Measurements from ENCODE around the gene TBC1D22A.
"Not testable (repeated sequence)": the region's sequence is repeated elsewhere in the genome, so short reads cannot be mapped to it uniquely, and the experiment has no call there.

The TBC1D22A gene

DNA sequence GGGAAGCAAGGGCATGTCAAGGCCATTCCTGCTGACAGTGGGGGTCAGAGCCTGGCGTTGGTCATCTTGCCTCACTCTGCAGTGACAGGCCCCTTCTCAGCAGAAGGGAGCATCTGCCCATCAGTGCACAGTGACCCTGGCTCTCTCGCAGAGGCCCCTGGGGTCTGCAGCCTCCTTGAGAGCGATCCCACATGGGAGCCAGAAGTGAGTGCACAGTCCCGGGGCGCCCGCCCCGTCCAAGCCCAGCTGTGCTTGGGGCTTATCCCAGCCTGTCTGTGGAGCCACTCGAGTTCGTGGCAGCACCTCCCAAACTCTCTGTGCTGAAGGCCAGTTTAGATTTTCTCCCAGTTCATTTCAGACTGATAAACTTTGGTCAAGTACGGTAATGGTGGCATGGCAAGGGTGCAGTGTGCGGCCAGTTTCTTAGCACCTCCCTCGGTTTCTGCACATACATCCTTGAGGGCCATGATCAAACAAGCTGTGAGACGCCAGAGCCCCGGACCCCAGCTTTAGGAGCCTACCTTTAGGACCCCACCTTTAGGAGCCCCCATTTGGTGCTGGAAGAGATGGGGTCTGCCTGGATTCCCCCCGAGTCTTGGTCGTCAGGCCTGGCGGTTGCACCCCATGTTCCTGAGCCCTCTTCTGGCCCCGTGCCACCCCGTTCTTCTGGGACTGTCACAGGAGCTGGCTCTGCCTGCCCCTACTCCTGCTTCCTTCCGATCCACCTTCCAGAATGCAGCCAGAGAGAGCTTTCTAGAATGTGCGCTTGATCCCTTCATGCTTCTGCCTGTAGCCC is 369.4 kb downstream of the TBC1D22A start:
- no peak for DNase-seq

DNA sequence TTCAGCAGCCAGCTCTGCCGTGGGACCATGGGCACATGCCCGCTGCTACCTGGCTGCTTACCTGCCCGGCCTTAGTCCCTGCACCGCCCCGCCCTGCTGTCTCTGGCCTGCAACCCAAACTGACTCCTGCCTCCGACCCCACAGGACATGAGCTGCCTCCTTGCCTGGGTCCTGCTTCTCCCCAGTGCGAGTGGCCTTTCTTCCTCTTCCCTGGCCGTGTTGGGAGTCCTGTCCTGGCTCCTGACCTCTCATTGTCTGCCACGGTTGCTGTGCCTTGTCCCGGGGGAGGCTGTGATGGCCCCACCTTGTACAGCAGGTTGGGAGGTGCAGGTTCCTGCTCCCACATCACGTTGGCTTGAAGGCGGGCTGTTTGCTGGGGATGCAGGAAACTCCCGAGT is 370.0 kb downstream of the TBC1D22A start:
- DNase-seq: no peak

DNA sequence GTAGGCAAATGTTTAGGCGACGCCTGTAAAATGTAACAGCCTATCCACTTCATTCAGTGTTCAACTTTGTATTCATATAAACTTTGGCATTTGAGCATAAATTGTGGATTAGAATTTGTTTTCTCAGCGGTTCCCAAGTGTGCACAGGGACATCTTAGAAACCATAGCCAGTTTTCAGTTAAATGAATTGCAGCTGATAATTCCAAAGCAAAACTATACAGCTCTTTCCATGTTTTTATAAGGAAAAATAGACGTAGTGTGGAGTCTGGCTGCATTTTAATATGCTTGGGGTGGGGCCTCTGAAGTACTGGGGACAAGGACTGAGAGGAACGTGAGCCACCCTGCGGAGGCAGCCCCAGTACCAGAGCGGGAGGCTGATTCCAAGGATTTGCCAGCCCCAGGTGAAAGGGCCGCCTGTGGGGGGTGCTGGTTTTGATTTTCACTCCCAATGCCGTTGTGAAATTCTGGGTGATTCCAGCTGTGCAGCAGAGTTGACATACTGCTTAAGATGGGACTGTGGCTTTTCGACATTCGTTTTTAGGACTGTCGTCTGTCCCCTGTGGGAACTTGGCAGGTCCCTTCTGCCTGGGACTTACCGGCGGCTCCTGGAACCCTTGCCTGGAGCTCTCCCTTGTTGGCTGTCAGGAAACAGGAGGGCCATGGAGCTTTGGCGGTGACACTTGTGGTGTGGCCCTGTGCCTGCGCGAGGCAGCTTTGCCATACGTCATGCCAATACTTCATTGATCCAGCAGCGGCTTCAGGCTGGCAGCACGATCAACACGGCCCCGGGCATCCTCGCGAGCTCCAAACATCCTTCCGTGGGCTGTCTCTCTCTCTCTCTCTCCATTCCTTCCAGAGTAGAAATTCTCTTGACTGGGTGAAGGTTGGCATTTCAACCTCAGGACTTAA is 370.9 kb downstream of the TBC1D22A start:
- DNase-seq: no peak

DNA sequence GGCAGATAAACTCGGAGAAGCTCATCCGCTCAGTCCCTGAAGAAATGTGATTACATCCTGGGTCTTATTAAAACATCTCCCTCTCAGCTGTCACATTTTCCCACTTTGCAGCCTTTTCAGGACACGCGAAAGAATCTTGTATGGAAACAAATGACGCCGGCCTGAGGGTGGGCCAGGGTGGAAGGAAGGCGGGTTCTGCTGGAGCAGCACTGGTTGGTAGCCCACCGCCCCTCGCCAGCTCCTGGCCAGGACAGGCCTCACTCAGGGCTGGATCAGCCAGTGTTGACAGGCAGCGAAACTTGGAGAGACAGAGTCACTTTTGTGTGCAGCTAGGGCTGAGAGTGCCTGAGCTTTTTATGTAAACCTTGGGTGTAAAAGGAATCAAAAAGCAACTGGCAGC is 371.8 kb downstream of the TBC1D22A start:
- no peak for DNase-seq

DNA sequence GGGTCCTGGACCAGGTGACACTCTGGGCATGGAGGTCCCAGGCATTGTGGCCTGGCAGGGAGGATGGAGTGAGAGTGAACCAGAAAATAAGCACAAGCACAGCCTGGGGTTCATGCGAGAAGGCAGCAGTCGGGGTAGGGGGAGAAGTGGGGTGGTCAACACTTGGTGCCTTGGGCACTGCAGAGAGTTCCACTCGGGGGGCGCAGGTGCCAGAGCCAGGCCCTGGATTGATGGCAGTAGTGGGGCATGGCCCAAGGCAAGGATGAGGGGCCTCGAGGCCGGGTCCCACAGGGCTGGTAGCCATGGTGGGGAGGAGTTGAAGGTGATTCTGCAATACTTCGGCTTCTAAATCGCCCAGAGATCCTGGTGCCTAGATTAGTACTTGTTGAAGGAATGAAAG is 372.9 kb downstream of the TBC1D22A start:
- no peak for DNase-seq

DNA sequence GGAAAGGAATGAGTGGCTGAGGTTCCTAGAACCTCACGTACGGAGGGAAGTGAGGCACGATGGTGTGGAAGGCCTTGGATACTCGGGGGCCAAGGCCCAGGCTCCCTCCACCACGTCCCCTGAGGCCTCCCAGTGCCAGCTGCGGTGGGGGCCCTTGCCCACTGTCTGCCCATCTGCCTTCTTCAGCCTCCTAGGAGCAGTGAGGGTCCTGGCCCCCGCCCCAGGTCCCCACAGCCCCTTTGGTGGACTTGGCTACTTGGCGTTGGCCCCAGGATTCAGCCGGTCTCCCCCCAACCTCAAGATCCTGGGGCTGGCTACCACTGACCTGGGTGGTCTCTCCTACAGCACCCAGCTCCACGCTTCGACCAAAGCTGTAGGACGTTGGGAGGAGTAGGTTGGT is 373.6 kb downstream of the TBC1D22A start:
- DNase-seq: no peak

DNA sequence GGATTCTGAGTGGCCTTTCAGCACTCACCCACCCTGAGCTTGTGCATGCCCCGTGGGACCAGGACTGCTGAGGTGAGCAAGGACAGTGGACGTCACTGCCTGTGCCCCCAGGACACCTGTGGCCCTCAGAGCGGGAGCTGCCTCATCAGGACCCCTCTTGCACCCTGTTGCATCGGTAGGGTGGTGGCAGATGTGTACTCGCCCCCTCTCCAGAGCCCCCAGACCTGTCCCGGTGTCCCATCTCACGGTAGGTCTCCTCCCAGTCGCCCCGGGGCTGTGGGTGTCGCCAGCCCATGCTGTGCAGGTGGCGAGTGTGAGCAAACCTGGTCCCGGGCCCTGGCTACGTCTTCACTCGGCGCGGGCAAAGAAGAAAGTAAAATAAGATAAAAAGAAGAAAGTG is 374.2 kb downstream of the TBC1D22A start:
- no peak for DNase-seq

DNA sequence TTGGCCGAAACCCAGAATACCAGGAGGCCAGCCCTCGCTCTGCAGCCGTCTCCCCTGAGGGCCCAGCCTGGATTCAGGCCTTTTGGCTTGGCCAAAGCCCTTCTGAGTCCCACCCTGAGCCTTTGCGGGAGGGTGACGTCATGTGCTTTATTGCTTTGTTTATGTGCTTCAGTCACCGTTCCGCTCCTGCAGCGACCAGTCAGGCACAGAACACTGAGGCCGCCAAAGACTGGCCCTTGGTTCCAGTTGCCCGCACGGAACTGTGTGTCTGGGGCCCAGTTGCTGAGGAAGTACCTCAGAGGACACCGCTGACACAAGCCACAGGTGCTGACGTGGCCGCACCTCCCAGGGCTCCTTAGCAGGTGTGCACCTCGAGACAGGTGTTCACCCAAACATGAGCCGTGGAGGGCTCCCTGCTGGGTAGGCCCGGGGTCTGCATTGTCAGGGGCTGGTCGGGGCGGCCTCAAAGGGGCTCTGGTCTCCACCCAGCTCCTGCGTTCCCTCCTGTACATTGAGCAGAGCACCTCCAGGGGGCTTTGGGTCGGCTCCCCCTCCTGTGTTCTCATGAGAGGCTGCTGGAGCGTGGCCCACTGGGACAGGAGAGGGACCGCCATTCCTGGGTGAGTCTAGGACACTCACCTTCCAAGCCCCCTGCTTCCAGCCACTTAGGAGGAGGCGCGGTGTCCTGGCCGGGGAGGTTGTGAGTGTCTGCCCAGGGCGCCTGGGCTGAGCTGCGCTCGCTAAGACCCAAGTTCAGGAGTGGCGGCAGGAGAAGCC is 376.8 kb downstream of the TBC1D22A start:
- no peak for DNase-seq

DNA sequence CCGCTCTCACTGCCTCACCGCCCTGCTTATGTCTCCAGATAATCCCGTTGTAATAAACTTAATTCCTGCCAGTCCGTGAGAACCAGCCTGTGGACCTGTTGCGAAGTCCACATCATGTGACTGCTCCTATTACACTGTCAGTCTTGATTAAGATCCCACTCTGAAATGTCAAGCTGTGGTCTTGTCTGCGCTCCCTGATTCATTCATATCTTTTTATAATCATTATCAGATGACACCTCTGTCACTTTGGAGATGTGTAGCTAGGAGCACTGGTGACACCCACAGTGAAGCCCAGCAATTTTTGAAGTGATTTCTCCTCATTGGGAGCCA is 377.3 kb downstream of the TBC1D22A start:
- no peak for DNase-seq

DNA sequence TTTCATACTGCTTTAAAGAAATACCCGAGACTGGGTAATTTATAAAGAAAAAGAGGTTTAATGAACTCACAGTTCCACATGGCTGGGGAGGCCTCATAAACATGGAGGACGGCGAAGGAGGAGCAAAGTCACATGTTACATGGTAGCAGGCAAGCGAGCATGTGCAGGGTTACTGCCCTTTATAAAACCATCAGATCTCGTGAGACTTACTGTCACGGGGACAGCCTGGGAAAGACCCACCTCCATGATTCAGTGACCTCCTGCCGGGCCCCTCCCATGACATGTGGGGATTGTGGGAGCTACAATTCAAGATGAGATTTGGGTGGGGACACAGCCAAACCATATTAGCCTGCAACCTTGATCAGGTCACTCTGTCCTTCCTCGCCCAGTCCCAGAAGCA is 378.5 kb downstream of the TBC1D22A start:
- DNase-seq: not testable (repeated sequence)

DNA sequence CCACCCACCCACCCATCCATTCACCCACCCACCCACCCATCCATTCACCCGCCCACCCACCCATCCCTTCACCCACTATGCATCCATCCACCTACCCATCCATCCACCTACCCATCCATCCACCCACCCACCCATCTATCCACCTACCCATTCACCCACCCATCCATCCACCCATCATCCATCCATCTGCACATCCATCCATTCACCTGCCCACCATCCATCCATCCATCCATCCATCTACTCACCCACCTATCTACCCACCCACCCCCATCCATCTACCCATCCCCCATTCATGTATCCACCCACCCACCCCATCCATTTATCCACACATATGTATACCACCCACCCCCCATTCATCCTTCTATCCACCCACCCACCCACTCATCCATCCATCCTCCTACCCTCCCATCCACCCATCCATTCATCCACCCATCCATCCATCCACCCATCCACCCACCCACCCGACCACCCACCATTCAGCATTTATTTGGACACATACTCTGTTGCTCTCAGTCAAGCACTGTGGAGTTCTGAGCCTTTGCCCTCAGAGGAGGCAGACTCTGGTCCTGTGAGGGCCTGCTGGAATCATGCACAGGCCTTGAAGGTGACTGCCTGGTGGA is 380.1 kb downstream of the TBC1D22A start:
- no peak for DNase-seq

DNA sequence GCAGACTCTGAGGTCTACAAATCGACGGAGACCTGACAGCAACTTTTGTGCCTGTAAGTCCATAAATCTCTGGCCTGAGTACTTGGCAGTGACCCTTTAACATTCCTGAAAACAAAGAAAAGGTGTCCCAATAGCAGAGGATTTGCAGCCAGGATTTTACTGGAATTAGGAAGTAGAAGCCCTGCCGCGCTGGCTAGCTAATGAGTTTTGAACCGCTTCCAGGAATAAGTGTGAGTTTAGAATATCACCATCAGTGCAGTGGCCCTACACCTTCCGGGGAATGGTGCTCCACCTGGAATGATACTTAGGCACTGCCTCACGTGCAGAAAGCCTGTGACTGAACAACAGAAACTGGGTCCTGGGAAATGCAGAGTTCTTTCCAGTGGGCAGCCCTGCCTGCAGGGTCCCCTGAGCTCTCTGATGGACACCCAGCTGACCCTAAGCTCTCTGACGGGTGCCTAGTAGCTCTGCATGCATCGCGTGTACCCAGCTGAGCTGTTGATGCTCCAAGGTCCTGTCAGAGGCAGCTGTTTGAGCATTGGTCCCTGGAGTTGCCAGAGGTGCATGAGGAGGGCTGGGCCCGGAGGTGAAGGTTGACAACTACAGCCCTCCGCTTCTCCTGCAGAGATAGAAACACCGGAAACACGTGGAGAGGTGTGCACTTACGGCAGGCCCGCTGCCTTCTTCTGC is 380.9 kb downstream of the TBC1D22A start:
- DNase-seq: no peak

DNA sequence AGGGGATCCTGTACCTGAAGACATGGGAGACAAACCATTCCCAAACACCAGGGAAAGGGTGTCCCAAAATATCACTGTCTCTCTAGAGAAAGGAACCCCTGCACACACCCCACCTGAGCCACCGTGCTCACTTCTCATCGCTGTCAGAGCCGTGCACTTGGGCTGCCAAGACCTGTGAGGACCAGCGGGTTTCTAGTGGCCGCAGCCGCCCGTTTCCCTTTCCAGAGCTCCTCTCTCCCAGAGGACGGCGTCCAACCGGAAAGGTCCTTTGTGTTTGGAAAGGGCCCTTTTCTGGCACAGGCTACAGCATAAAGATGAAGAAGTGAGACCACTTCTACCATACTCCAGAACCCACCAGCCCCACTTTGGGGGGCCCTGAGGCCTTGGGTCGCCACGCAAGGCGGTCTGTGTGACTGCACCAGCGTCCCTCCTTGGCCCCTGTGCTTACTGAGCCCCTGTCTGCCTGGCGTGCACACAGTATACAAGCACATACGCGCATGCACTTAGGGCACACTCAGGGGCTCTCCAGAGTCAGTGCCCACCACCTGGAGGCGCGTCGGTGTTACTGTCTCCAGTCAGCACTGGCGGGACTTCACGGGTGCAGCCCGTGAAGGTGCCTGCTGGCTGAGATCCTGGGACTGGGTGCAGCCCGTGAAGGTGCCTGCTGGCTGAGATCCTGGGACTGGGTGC is 381.8 kb downstream of the TBC1D22A start:
- DNase-seq: no peak

DNA sequence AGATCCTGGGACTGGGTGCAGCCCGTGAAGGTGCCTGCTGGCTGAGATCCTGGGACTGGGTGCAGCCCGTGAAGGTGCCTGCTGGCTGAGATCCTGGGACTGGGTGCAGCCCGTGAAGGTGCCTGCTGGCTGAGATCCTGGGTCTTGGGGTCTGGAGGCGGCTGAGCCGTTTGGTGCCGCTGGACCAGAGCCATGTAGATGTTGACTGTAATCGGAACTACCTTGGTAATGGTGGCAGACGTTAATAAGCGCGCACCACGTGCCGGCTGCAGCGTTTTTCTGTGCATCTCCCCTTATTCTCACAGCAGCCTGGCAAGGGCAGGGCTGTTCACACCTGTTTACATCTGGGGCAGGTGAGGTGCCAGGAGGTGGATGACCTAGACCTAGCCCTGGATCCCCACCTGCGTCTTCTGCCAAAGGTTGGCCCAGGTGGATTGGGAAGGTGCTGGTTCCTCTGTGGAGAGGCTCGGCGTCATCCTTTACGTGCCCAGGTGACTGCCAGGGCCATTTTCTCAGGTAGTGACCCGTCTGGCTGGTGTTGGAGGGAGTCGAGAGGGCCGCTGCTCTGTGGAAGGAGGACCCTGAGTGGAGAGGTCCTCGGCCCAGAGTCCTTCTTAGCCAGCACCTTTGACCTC is 382.5 kb downstream of the TBC1D22A start:
- no peak for DNase-seq

DNA sequence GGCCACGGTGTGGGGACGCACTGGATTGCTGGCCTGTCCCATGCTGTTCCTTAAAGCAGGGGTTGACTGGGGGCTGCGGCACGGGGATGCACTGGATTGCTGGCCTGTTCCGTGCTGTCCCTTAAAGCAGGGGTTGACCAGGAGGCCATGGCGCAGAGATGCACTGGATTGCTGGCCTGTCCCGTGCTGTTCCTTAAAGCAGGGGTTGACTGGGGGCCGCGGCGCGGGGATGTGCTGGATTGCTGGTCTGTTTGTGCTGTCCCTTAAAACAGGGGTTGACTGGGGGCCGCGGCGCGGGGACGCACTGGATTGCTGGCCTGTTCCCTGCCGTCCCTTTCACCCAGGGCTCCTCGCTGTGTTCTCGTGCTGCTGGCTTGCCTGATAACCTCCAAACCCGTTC is 383.4 kb downstream of the TBC1D22A start:
- no peak for DNase-seq

DNA sequence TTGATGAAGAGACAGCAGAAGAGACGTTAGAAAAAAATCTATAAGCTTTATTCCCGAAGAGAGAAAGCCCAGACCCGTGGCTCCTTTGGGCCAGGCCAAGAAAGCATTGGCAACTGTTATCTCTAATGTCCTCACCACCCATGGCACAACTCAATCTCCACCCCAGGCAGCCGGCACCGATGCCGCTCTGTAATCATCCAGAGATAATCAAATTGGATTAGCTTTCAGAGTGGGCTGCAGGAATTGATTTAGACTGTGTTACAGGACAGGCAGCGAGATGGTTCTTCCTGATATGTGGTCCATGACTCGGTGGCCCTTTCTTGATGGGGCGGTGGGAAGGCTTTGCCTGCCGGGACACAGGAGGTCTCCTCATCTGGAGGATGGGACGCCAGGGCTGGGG is 383.9 kb downstream of the TBC1D22A start:
- no peak for DNase-seq

DNA sequence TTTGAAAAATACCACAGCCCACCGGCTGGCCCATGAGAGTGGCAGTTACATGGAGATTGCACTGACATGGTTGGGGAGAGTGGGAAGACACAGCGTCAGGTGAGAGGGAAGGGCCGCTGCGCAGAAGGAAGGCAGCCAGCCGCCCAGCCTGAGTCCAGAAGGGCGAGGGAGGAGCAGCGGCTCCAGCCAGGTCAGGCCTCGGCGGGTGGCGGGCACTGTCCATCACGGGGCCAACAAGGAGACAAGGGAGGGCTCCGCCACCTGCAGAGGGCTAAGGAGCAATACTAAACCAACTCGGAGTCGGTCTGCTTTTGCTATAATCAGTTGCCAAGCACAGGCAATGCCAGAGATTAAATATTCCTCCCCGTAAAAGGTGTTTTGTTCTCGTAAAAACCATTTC is 384.5 kb downstream of the TBC1D22A start:
- DNase-seq: no peak

DNA sequence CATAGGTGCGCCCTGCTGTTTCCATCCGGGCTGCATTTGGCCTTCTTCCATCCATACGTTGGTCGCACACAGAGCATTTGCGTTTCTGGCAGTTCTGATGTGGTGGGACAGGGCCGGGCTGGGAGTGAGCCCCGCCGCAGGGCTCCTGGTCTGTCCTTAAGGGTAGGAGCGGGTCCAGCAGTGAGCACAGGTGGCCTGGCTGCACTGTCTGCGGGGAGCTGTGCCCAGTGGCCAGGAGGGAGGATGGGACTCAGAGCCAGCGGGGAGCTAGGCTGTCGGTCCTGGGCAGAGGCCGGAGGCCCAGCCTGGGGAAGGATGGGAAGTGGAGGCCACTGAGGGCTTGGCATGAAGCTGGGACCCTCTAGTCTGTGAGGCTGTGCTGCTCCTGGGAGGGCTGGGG is 385.1 kb downstream of the TBC1D22A start:
- no peak for DNase-seq

DNA sequence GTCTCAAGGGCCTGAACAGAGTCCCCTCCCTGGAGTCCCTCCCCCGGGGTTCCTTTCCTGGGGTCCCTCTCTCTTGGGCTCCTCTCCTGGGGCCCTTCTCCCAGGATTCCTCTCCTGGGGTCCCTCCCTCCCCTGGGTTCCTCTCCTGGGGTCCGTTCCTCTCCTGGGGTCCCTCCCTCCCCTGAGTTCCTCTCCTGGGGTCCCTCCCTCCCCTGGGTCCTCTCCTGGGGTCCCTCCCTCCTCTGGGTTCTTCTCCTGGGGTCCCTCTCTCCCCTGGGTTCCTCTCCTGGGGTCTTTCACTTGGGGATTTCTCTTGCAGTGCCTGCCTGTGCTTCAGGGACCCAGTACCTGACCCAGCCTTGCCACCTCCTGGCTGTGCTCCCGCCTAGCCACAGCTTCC is 386.1 kb downstream of the TBC1D22A start:
- no peak for DNase-seq

DNA sequence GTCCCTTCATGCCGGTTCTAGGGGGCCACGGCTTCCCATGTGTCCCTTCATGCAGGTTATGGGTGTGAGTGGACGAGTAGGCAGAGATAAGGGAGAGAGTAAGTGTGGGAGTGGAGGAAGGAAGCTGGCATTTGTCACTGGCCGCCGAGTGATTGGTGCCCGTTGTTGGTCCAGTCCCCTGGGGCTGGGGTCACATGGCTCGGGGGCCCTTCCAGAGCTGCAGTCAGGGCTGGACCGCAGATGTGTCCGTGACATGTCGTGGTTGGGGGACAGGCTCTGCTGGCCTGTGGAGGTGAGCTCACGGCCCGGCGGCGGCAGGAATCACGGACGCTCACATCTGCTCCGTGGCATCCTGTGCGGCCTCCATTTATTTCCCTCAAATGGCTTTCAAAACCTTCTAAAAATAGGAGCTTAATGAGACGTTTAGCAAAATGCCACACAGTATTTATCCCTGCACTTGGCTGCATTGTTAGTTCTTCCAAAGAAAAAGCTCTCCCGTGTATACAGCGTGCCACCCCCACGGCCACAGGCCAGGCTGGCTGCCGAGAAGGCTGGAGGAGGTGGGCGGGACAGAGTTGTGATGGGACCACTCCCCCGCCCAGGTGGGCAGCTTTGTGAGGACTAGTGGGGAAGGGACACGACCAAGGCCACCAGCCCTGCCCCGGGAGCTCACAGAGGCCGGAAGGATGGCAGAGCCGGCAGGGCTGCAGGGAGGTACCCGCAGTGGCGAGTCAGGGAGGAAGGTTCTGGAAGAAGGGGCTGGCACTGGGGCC is 386.7 kb downstream of the TBC1D22A start:
- no peak for DNase-seq

DNA sequence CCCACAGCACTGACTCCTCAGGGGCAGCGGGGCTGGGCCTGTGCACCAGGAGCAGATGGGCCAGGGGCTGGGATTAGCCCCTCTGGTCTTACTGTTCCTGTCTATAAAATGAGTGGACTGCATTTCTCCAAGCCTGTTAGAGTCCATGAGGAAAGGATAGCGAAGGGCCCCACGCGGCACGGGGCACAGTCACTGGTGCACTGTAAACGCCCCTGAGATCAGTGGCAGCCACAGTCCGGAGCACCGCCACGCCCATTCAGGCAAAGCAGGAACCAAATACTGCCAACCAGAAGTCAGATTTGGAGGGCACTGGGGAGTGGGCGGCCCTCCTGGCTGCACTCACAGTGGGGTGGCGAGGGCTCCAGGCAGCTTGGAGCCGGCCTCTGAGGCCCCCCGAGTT is 387.5 kb downstream of the TBC1D22A start:
- no peak for DNase-seq
